ENCODE results near the gene YKT6.

DNA sequence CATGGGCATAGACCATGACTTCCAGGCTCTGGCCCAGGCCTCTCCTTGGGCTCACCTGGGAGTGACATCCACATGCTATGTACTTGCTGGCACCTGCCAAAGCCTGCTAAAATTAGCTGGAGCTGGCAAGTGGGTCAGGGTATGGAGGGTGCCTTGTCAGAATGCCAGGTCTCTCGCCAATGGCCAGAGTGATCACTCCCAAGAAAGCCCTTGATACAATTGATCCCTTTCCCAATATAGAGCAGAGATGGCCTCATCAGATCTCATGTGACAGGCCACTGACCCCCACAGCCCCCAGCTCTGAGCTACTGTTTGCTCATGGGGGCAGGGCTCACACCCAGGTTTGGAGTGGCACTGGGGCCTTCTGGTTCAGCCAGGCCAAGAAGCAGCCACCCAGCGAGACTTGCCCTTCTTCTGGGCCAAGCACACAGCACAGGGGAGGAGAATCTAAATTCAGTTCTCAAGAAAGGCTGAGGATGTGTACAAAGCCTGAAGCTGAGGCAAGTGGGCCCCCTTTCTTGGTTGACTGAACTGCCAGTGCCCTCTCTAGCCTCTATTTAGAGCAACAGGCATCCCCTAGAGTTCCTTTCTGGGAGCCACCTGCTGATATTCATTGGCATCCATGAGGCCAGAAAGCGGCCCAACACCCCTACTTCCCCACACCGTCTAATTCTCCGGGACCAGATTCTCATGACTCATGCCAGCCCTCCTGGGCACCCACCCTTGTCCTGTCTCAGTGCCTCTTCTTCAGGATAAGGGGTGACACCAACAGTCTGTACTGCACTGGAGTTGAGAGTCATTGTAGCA lies 40.8 kb upstream of the YKT6 start:
- TF ChIP-seq POLR2A (IDR thresholded peaks at IDR 0.05), result no peak
- TF ChIP-seq, protein P1, sequence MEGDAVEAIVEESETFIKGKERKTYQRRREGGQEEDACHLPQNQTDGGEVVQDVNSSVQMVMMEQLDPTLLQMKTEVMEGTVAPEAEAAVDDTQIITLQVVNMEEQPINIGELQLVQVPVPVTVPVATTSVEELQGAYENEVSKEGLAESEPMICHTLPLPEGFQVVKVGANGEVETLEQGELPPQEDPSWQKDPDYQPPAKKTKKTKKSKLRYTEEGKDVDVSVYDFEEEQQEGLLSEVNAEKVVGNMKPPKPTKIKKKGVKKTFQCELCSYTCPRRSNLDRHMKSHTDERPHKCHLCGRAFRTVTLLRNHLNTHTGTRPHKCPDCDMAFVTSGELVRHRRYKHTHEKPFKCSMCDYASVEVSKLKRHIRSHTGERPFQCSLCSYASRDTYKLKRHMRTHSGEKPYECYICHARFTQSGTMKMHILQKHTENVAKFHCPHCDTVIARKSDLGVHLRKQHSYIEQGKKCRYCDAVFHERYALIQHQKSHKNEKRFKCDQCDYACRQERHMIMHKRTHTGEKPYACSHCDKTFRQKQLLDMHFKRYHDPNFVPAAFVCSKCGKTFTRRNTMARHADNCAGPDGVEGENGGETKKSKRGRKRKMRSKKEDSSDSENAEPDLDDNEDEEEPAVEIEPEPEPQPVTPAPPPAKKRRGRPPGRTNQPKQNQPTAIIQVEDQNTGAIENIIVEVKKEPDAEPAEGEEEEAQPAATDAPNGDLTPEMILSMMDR (IDR thresholded peaks at IDR 0.05), result no peak

Data from uterus (tissue), 2 donors.